A549 (cell line): Measurements from ENCODE around the gene NLRC3. TPM values are rescaled to one million over a fixed set of nuclear protein-coding genes. Genes with fewer than 3 reads are reported as not detected.

Experiments
- ATAC-seq, 2 experiments: fragments of 200-7000 bp in 1 of 2; fragments of >200 bp in 1 of 2; cut with Nextera tagmentation in 1 of 2; cut with Tn5 transposase in 1 of 2; 3 replicates each; pipeline versions ENCODE4 v1.8.0 to v1.9.1; 2018 to 2020; ENCODE audit warnings: mild to moderate bottlenecking in 1 of 2, moderate library complexity in 1 of 2
- CTCF ChIA-PET: fragments of 300-600 bp; sonication (Branson Sonifier 250); formaldehyde crosslinking; extraction: SDS; loops from one replicate; lab custom pipeline; 2021; ENCODE audit warnings: antibody characterized with exemption, inconsistent platforms; lab: Yijun Ruan, JAX
- POLR2A ChIA-PET: fragments of 350-600 bp; formaldehyde crosslinking; extraction: SDS; loops from one replicate; lab custom pipeline; 2021; ENCODE audit warnings: antibody characterized with exemption, inconsistent platforms; lab: Yijun Ruan, JAX
- DNase-seq, 2 experiments: peaks; one replicate each; pipeline versions ENCODE4 v3.0.0 to v3.0.0-alpha.2; 2011 to 2016; ENCODE audit warnings: low read depth in 1 of 2, low spot score in 1 of 2
- FAIRE-seq: peaks from 2 replicates; lab custom pipeline; 2011; peaks lifted over from hg19 to GRCh38; lab: Jason Lieb, UNC
- H3K27ac ChIP-seq, 2 experiments: fragments of >200 bp; sonication (Bioruptor Twin); formaldehyde crosslinking; 3 replicates each; pipeline ENCODE4 v1.5.1; 2016 to 2017
- H3K4me1 ChIP-seq: fragments of >200 bp; sonication (Bioruptor Twin); formaldehyde crosslinking; 3 replicates; pipeline ENCODE4 v1.6.1; 2016
- H3K4me2 ChIP-seq: fragments of >200 bp; sonication (Bioruptor Twin); formaldehyde crosslinking; 3 replicates; pipeline ENCODE4 v1.6.1; 2016
- H3K4me3 ChIP-seq: fragments of >200 bp; sonication (Bioruptor Twin); formaldehyde crosslinking; 3 replicates; pipeline ENCODE4 v1.5.1; 2016
- H3K9me3 ChIP-seq: fragments of >200 bp; sonication (Bioruptor Twin); formaldehyde crosslinking; 3 replicates; pipeline ENCODE4 v1.6.1; 2016
- BCL3 ChIP-seq: fragments of >200 bp; sonication (Bioruptor Twin); formaldehyde crosslinking; IDR thresholded peaks from 3 replicates; pipeline ENCODE4 v1.6.1; 2016
- BHLHE40 ChIP-seq: IDR thresholded peaks from 2 replicates; pipeline ENCODE4 v1.6.1; 2012; ENCODE audit warnings: low read depth, low read length, inconsistent platforms
- CBX8 ChIP-seq: fragments of 200-600 bp; sonication (generic); IDR thresholded peaks from 2 replicates; pipeline ENCODE4 v1.6.1; 2016
- CHD2 ChIP-seq: fragments of 150-350 bp; IDR thresholded peaks from 2 replicates; pipeline ENCODE4 v1.6.1; 2014; ENCODE audit warnings: low read length; ENCODE audit not compliant: partially characterized antibody
- EHF ChIP-seq: fragments of 250-450 bp; sonication (Bioruptor Pico); IDR thresholded peaks from 2 replicates; pipeline ENCODE4 v1.5.0; 2020; ENCODE audit warnings: mild to moderate bottlenecking
- EHMT2 ChIP-seq: fragments of 200-600 bp; sonication (generic); IDR thresholded peaks from 2 replicates; pipeline ENCODE4 v1.6.1; 2016; ENCODE audit warnings: antibody characterized with exemption, low read depth, mild to moderate bottlenecking, moderate library complexity
- EP300 ChIP-seq, 2 experiments: fragments of >200 bp; sonication (Bioruptor Twin); formaldehyde crosslinking; IDR thresholded peaks; 2 replicates in 1 of 2; 3 replicates in 1 of 2; pipeline ENCODE4 v1.6.1; 2016 to 2017
- FOSB ChIP-seq: fragments of 250-450 bp; sonication (Bioruptor Pico); IDR thresholded peaks from 2 replicates; pipeline ENCODE4 v1.5.0; 2020; ENCODE audit warnings: mild to moderate bottlenecking, moderate library complexity
- HDAC2 ChIP-seq: fragments of 200-600 bp; sonication (generic); IDR thresholded peaks from 2 replicates; pipeline ENCODE4 v1.6.1; 2016
- HOXA7 ChIP-seq: fragments of 250-450 bp; sonication (Bioruptor Pico); IDR thresholded peaks from 2 replicates; pipeline ENCODE4 v1.5.0; 2020; ENCODE audit warnings: mild to moderate bottlenecking, moderate library complexity
- HOXB13 ChIP-seq: fragments of 250-450 bp; sonication (Bioruptor Pico); IDR thresholded peaks from 2 replicates; pipeline ENCODE4 v1.5.0; 2020; ENCODE audit warnings: low read depth, mild to moderate bottlenecking, moderate library complexity
- HOXB5 ChIP-seq: fragments of 250-450 bp; sonication (Bioruptor Pico); IDR thresholded peaks from 2 replicates; pipeline ENCODE4 v1.5.0; 2020; ENCODE audit warnings: mild to moderate bottlenecking, moderate library complexity
- JUNB ChIP-seq: fragments of >200 bp; sonication (Bioruptor Twin); formaldehyde crosslinking; IDR thresholded peaks from 2 replicates; pipeline ENCODE4 v1.6.1; 2016
- KDM5A ChIP-seq: fragments of 200-600 bp; sonication (generic); IDR thresholded peaks from 2 replicates; pipeline ENCODE4 v1.6.1; 2016; ENCODE audit warnings: antibody characterized with exemption, mild to moderate bottlenecking
- MAX ChIP-seq: IDR thresholded peaks from 2 replicates; pipeline ENCODE4 v1.6.1; 2012
- MAZ ChIP-seq: fragments of 150-350 bp; IDR thresholded peaks from 2 replicates; pipeline ENCODE4 v1.6.1; 2014; ENCODE audit warnings: antibody characterized with exemption, low read depth, low read length, borderline replicate concordance
- NFE2L2 ChIP-seq: fragments of 150-350 bp; conservative IDR thresholded peaks from 2 replicates; pipeline ENCODE4 v1.6.1; 2014; ENCODE audit warnings: low read length
- POLR2A ChIP-seq: IDR thresholded peaks from 2 replicates; pipeline ENCODE4 v1.6.1; 2012; ENCODE audit warnings: mild to moderate bottlenecking, low read length
- RARB ChIP-seq: fragments of 250-450 bp; sonication (Bioruptor Pico); IDR thresholded peaks from 2 replicates; pipeline ENCODE4 v1.8.0; 2021; ENCODE audit warnings: mild to moderate bottlenecking, moderate library complexity
- SMC3 ChIP-seq: fragments of >200 bp; sonication (Bioruptor Twin); formaldehyde crosslinking; IDR thresholded peaks from 3 replicates; pipeline ENCODE4 v1.6.1; 2018; ENCODE audit warnings: inconsistent platforms
- SREBF2 ChIP-seq: fragments of 450-650 bp; IDR thresholded peaks from 2 replicates; pipeline ENCODE4 v1.6.1; 2014; ENCODE audit warnings: mild to moderate bottlenecking, moderate library complexity
- TFCP2L1 ChIP-seq: fragments of 250-450 bp; sonication (Bioruptor Pico); IDR thresholded peaks from 2 replicates; pipeline ENCODE4 v1.5.0; 2021; ENCODE audit warnings: mild to moderate bottlenecking
- ZNF302 ChIP-seq: fragments of 250-450 bp; sonication (Bioruptor Pico); IDR thresholded peaks from 2 replicates; pipeline ENCODE4 v1.9.0; 2021; ENCODE audit warnings: inconsistent platforms, mild to moderate bottlenecking, moderate library complexity
- WGBS: methylation state at CpG from one replicate; pipeline ENCODE4 v1.1.6; 2017; ENCODE audit errors: missing lambda C conversion rate; 5-methylcytosine and 5-hydroxymethylcytosine counted together
- polyA plus RNA-seq, 4 experiments: library from polyadenylated mRNA; depleted of rRNA in 3 of 4; stranded (reverse); fragments of >200 nt; fragmentation: RNase III in 1 of 4; extraction: RNeasy Plus Mini Kit Qiagen cat#74134 plus additional on column Dnase treatment in 1 of 4; gene quantifications; 2 replicates in 3 of 4; 3 replicates in 1 of 4; pipeline ENCODE4 v1.2.3, GENCODE V29; 2011 to 2017
- TF ChIP-seq, protein P1 (sequence below): fragments of 250-450 bp; sonication (Bioruptor Pico); IDR thresholded peaks from 2 replicates; pipeline ENCODE4 v1.5.0; 2021; ENCODE audit warnings: mild to moderate bottlenecking, moderate library complexity, borderline replicate concordance
- TF ChIP-seq, protein P2 (sequence below): fragments of 450-650 bp; IDR thresholded peaks from 2 replicates; pipeline ENCODE4 v1.6.1; 2014; ENCODE audit warnings: antibody characterized with exemption

The NLRC3 gene
- polyA plus RNA-seq, 2 of the 4 experiments (the other 2 are of a cell fraction) = 0.04 TPM; not detected in 1

DNA sequence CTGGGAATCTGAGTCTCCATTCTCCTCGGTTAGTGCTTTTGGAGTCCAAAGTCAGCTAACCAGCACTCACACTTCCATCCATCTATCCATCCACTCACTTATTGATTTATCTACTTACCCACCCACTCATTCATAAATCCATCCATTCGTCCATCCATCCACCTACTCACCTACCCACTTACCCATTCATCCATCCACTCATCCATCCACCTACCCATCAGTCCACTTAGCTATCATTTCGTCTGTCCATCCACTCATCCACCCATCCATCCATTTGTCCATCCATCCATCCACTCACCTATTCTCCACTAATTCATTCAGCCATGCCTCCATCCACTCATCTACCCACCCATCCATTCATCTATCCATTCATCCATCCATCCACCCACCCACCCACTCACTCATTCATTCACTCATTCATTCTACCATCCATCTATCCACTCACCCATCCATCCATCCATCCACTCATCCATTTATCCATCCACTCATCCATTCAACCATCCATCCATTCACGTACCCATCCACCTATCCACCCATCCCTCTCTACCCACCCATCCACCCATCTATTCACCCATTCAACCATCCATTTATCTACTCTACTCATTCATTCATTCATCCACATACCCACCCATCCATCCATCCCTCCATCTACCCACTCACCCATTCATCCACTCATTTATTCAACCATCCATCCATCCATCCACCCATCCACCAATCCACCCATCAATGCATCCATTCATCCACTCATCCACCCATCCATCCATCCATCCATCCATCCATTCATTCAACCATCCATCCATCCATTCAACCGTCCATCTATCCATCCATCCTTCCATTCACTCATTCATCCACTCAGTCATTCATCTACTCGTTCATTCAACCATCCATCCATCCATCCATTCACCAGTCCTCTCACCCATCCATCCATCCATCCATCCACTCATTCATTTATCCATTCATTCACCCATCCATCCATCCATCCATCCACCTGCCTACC lies 26.1 kb downstream of the NLRC3 start (continued):
- TF ChIP-seq BCL3 (no peak), HOXA7 (CRISPR knock-in tag) (no peak), MAZ (no peak), NFE2L2 (no peak)

DNA sequence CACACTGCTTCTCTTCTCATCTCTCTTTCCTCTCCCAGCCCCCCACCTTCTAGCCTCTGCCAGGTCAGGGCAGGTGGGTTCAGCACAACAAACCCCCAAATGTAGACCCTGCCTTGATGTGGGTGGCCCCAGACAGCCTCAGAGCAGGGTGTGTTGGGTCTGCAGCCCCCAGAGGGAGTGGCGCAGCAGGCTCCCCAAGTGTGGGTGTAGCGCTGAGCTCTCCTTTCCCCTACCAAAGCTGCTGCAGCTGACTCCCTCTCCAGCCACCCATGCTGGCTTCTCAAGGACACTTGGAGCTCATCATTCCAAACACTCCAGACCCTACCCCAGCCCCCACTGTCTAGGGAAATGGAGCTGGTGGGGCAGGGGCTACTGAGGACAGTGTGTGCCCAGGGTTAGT lies 27.3 kb downstream of the NLRC3 start:
- ATAC-seq (0 out of 6 replicates have a peak, but pooled peaks of 1 of the 2 experiments have one; percentile 20), DNase-seq (no peak), FAIRE-seq (no peak)
- CTCF ChIA-PET = no interaction called here
- Histone ChIP-seq H3K9me3 (no peaks in the 10 kb centered on the region), H3K4me2 (no peak overlapping the region), H3K4me1 (no peaks in the 10 kb centered on the region), H3K27ac (no peak overlapping the region), H3K4me3 (no peak overlapping the region)
- TF ChIP-seq SMC3 = no peak
- TF ChIP-seq BHLHE40 = no peak
- TF ChIP-seq CHD2 = no peak
- TF ChIP-seq TFCP2L1 (CRISPR knock-in tag) = no peak
- no peak for TF ChIP-seq JUNB
- no peak for TF ChIP-seq EHF (CRISPR knock-in tag)
- TF ChIP-seq CBX8 = no peak
- no peak for TF ChIP-seq HDAC2
- no peak for TF ChIP-seq EP300 (IDR thresholded peaks at IDR 0.05)
- TF ChIP-seq RARB (CRISPR knock-in tag) = no peak
- no peak for TF ChIP-seq EHMT2
- TF ChIP-seq FOSB (CRISPR knock-in tag) = no peak
- TF ChIP-seq MAX = no peak
- POLR2A ChIA-PET = no interaction called here
- WGBS = 85% methylated on average over 2 of the region's 2 CpGs

GRCh38 chr16:3548859-3549258 lies 28.3 kb downstream of the NLRC3 start:
- POLR2A ChIA-PET = no interaction called here
- no peaks in the 10 kb centered on the region for H3K4me1 ChIP-seq
- 71% methylated on average over 14 of the region's 15 CpGs for WGBS
- TF ChIP-seq KDM5A = no peak
- no peak for TF ChIP-seq HOXB13 (CRISPR knock-in tag)
- TF ChIP-seq, protein P1, sequence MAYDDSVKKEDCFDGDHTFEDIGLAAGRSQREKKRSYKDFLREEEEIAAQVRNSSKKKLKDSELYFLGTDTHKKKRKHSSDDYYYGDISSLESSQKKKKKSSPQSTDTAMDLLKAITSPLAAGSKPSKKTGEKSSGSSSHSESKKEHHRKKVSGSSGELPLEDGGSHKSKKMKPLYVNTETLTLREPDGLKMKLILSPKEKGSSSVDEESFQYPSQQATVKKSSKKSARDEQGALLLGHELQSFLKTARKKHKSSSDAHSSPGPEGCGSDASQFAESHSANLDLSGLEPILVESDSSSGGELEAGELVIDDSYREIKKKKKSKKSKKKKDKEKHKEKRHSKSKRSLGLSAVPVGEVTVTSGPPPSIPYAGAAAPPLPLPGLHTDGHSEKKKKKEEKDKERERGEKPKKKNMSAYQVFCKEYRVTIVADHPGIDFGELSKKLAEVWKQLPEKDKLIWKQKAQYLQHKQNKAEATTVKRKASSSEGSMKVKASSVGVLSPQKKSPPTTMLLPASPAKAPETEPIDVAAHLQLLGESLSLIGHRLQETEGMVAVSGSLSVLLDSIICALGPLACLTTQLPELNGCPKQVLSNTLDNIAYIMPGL (CRISPR knock-in tag) = no peak
- TF ChIP-seq JUNB = no peak
- no peak for TF ChIP-seq ZNF302 (CRISPR knock-in tag)
- no peak for TF ChIP-seq TFCP2L1 (CRISPR knock-in tag)
- TF ChIP-seq, protein P2, sequence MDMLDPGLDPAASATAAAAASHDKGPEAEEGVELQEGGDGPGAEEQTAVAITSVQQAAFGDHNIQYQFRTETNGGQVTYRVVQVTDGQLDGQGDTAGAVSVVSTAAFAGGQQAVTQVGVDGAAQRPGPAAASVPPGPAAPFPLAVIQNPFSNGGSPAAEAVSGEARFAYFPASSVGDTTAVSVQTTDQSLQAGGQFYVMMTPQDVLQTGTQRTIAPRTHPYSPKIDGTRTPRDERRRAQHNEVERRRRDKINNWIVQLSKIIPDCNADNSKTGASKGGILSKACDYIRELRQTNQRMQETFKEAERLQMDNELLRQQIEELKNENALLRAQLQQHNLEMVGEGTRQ = no peak
- no peak for TF ChIP-seq EHMT2
- no peak for TF ChIP-seq MAX
- no peak for TF ChIP-seq POLR2A
- TF ChIP-seq SREBF2 = no peak
- TF ChIP-seq CBX8 = no peak
- no peak for TF ChIP-seq HOXB5
- H3K9me3 ChIP-seq = no peaks in the 10 kb centered on the region
- FAIRE-seq (no peak), ATAC-seq (peak in 1 of 2 experiments; percentile 17; a peak in 1 of 6 replicates), DNase-seq (no peak)
- no peak overlapping the region for H3K27ac ChIP-seq
- H3K4me2 ChIP-seq = no peak overlapping the region
- CTCF ChIA-PET = interaction anchor here (0.9 to 1.3 kb wide), 2 partner anchors 14 to 20 kb away, joined by 3 to 5 read pairs; no protein-coding TSS in a partner anchor
- no peak overlapping the region for H3K4me3 ChIP-seq
